Measurements from ENCODE around the gene ACADVL.
"Not testable (repeated sequence)": the region's sequence is repeated elsewhere in the genome, so short reads cannot be mapped to it uniquely, and the experiment has no call there.

The ACADVL gene

GRCh38 chr17:7219812-7220592 lies at the start of gene ACADVL, which contains the start of gene DLG4:
Gene ACADVL, plus strand, starts transcription at chr17:7219938. Its CDS starts 47 bp downstream, at chr17:7219985.
Gene DLG4, minus strand, starts transcription at chr17:7219836.
- no peak for DNase-seq

DNA sequence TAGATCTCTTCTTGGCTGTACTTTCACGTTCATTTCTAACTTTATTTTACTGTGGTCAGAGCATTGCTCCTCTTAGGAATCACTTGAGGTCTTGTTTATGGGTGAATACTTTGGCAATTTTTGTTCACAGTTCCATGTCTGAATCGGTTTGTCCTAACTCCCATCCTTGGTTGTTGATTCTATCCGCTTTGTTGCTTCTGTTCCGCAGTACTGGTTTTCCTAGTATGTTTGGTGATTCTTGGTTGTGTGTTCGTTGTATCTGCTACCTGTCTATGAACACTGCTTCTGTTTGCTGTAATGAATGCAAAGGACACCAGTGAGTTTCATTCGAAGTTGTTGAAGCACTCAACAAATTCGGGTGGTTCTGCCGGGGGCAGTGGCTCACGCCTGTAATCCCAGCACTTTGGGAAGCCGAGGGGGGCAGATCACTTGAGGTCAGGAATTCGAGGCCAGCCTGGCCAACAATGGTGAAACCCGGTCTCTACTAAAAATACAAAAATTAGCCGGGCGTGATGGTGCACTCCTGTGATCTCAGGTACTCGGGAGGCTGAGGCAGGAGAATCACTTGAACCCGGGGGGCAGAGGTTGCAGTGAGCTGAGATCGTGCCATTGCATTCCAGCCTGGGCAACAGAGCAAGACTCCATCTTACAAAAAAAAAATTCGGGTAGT lies 47.1 kb upstream of the ACADVL start:
- DNase-seq: not testable (repeated sequence)

GRCh38 chr17:7173687-7174602 lies 45.8 kb upstream of the ACADVL start:
- no peak for DNase-seq

- no peak for DNase-seq
Measured at GRCh38 chr17:7174603-7175326, 45.0 kb upstream of the ACADVL start.

DNA sequence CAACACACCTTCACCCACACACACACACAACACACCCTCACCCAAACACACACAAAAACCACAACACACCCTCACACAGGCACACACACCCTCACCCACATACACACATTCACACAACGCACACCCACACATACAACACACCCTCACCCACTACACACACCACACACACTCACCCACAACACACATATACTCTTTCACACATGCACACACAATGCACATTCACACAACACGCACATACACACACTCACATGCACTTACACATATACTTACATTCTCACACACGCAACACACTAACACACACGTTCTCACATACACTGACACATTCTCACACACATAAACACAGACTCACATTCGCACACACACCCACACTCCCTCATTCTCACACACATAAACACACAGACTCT lies 44.4 kb upstream of the ACADVL start:
- no peak for DNase-seq

- DNase-seq: no peak
Measured at GRCh38 chr17:7176107-7176840, 43.5 kb upstream of the ACADVL start.

DNA sequence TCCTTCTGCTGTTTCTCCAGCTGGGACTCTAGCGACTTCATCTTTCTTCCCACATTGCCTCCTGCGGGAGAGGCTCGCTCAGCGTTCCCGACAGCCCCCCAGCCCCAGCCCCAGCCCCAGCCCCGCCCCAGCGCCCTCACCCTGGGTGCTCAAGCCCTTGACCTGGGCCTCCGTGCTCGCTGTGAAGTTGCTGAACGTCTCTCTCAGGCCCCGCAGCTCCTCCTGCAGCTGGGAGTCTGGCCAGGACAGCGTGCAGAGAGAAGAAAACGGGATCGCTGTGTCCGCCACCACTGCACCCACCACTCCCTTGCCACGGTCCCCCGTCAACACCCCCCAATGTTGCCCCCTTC lies 42.9 kb upstream of the ACADVL start:
- DNase-seq: no peak

DNA sequence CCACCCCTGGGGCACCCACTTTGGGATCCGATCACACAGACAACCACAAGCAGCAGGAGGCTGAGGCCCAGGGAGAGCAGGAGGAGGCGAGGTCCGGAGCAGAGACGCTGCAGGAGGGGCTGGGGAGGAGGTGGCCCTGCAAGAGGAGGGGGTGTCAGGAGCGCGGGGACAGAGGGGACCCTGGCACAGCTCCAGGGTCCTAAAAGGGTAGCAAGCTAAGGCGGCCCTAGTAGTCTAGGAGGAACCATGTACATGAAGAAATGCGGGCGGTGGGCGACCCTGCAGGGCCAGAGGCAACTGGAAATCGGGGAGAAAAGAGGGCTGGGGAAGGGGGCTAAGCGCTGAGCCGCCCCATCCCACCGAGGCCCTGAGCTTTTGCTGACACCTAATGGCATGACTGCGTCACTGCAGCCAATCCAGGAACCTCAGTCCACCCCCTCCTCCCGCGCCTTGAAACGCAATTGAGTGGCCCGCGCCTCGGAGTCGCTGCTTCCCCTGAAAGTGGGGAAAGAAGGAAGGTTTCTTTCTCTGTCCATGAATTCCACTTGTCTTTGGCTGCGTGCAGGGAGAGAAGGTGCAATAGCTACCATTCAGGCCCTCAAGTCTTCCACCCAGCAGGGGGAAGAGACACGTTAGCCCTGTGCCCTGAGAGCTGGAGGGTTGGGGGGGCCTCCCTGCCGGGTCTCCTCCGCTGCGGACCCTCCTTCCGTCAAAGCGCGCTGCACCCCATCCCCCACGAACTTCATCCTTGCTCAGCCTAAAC lies 42.4 kb upstream of the ACADVL start:
- no peak for DNase-seq

GRCh38 chr17:7177954-7178477 lies 41.7 kb upstream of the ACADVL start:
- no peak for DNase-seq

- no peak for DNase-seq
Measured at GRCh38 chr17:7178973-7179316, 40.8 kb upstream of the ACADVL start.

GRCh38 chr17:7179317-7180254 lies 40.2 kb upstream of the ACADVL start, which contains the start of gene ASGR1:
Gene ASGR1, minus strand, starts transcription at chr17:7179370. Its CDS starts 807 bp downstream, at chr17:7178563.
- no peak for DNase-seq

DNA sequence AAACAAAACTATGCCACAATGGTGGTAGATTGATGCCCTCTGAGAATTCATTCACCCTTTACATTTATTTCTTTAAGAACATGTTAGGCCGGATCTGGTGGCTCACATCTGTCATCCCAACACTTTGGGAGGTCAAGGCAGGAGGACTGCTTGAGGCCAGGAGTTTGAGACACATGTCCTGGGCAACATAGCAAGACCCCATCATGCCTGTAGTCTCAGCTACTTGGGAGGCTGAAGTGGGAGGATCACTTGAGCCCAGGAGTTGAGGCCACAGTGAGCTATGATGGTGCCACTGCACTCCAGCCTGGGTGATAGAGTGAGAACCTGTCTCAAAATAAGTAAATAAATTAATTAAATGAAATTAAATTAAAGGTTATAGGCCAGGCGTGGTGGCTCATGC lies 37.6 kb upstream of the ACADVL start:
- DNase-seq: not testable (repeated sequence)

GRCh38 chr17:7183433-7184090 lies 36.2 kb upstream of the ACADVL start:
- DNase-seq: no peak

DNA sequence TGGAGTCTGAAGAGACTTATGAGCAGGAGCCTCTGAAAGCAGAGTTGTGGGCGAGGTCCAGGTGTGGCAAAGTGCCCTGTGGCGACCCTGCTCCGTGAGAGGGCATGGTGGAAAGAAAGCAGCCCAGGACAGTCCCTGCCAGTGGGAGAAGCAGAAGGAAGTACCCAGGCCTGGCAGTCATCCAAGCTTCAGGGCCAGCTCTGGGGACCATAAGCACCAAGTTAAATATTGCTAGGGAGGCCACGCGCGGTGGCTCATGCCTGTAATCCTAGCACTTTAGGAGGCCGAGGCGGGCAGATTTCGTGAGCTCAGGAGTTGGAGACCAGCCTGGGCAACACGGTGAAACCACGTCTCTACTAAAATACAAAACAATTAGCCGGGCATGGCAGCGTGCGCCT lies 35.6 kb upstream of the ACADVL start:
- no peak for DNase-seq

GRCh38 chr17:7184647-7185046 lies 35.1 kb upstream of the ACADVL start:
- no peak for DNase-seq

GRCh38 chr17:7186241-7186640 lies 33.5 kb upstream of the ACADVL start:
- DNase-seq: no peak

DNA sequence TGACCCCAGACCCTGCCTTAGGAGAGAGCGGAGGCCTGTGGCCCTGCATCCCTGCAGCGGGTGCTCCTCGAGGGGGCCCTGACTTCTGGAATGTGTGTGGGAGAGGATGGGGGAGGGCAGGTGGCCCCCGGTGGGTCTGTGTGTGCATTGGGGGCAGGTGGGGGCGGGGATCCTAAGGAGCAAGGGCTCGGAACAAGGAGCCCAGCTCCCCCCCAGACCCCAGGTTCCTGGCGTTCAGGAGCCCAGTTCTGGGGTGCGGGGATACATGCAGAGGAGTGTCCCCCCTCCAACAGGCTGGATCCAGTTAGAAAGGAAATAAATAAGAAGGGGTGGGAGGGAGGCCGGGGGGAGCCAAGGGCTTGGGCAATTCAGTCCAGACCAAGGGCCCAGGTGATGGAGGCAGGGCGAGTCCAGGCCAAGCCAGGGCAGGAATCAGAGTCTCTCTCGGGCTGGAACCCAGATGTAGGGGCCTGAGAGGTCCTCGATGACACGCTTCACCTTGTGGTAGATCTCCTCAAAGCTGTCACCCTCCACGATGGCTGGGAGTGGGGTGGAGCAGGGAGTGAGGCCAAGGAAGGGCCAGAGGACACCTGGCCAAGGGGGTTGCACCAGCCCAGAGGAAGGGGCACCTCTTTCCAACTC lies 29.3 kb upstream of the ACADVL start:
- no peak for DNase-seq

- no peak for DNase-seq
Measured at GRCh38 chr17:7191069-7191468, 28.7 kb upstream of the ACADVL start.

Measured in NCI-H187 treated with DMSO at 0.1 percent for 48 hours (cell line).